ENCODE results near the gene PTPRS.

DNA sequence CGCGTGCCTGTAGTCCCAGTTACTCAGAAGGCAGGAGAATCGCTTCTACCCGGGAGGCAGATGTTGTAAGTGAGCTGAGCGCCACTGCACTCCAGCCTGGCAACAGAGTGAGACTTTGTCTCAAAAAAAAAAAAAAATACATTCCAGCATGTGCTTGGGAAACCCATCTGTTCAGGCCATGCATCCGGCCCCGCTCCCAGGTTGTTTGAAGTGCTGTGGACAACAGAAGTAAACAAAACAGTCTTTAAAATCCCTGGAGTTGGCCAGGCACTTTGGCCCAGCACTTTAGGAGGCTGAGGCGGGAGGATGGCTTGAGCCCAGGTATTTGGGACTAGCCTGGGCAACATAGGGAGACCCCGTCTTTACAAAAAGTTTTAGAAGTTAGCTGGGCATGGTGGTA, 3.2 kb upstream of the PTPRS start:
- TF ChIP-seq, protein P1, sequence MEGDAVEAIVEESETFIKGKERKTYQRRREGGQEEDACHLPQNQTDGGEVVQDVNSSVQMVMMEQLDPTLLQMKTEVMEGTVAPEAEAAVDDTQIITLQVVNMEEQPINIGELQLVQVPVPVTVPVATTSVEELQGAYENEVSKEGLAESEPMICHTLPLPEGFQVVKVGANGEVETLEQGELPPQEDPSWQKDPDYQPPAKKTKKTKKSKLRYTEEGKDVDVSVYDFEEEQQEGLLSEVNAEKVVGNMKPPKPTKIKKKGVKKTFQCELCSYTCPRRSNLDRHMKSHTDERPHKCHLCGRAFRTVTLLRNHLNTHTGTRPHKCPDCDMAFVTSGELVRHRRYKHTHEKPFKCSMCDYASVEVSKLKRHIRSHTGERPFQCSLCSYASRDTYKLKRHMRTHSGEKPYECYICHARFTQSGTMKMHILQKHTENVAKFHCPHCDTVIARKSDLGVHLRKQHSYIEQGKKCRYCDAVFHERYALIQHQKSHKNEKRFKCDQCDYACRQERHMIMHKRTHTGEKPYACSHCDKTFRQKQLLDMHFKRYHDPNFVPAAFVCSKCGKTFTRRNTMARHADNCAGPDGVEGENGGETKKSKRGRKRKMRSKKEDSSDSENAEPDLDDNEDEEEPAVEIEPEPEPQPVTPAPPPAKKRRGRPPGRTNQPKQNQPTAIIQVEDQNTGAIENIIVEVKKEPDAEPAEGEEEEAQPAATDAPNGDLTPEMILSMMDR (IDR thresholded peaks at IDR 0.05; ENCODE audit: low read length): no peak
- no peak for TF ChIP-seq EZH2phosphoT487 (IDR thresholded peaks at IDR 0.05; ENCODE audit: low read length)

All from MM.1S (cell line).